Small intestine (tissue), 16 donors: ENCODE results near the gene SIMC1. TPM values are rescaled to one million over a fixed set of nuclear protein-coding genes. Genes with fewer than 3 reads are reported as not detected.
"Not testable (repeated sequence)": the region's sequence is repeated elsewhere in the genome, so short reads cannot be mapped to it uniquely, and the experiment has no call there.

Experiments used
- DNase-seq, 2 donors: peaks; one replicate each; pipeline versions ENCODE4 v3.0.0 to v3.0.0-alpha.2; 2013
- FAIRE-seq: peaks from 2 replicates; lab custom pipeline; 2012; peaks lifted over from hg19 to GRCh38; lab: Jason Lieb, UNC
- H3K27ac ChIP-seq, 3 donors: one replicate each; pipeline ENCODE4 v1.5.1; 2013; ENCODE audit warnings: low read length in 2 of 3, mild to moderate bottlenecking in 2 of 3, control low read depth in 1 of 3, inconsistent platforms in 1 of 3, low read depth in 1 of 3, moderate library complexity in 1 of 3
- H3K27me3 ChIP-seq, 3 donors: one replicate each; pipeline ENCODE4 v1.6.1; 2013; ENCODE audit warnings: low read length in 3 of 3, inconsistent platforms in 1 of 3; ENCODE audit not compliant: control insufficient read depth in 3 of 3, insufficient read depth in 3 of 3
- H3K36me3 ChIP-seq, 3 donors: one replicate each; pipeline ENCODE4 v1.6.1; 2013; ENCODE audit warnings: low read length in 3 of 3, inconsistent platforms in 1 of 3, low read depth in 1 of 3, mild to moderate bottlenecking in 1 of 3, moderate library complexity in 1 of 3; ENCODE audit not compliant: control insufficient read depth in 3 of 3, insufficient read depth in 2 of 3
- H3K4me1 ChIP-seq, 3 donors: one replicate each; pipeline ENCODE4 v1.6.1; 2013; ENCODE audit warnings: low read length in 2 of 3, inconsistent platforms in 1 of 3, low read depth in 1 of 3, mild to moderate bottlenecking in 1 of 3, moderate library complexity in 1 of 3; ENCODE audit not compliant: control insufficient read depth in 3 of 3, insufficient read depth in 2 of 3
- H3K4me3 ChIP-seq, 3 donors: one replicate each; pipeline ENCODE4 v1.5.1; 2013; ENCODE audit warnings: low read length in 3 of 3, control low read depth in 1 of 3, inconsistent platforms in 1 of 3, low read depth in 1 of 3, mild to moderate bottlenecking in 1 of 3, moderate library complexity in 1 of 3
- H3K9me3 ChIP-seq, 2 donors: one replicate each; pipeline ENCODE4 v1.6.1; 2013; ENCODE audit warnings: low read depth in 1 of 2, low read length in 1 of 2; ENCODE audit not compliant: control insufficient read depth in 2 of 2, insufficient read depth in 1 of 2
- WGBS, 3 donors: extraction: QIAGEN DNeasy Blood & Tissue Kit; methylation state at CpG; one replicate each; pipeline ENCODE4 v1.1.7; 2013; 5-methylcytosine and 5-hydroxymethylcytosine counted together
- long read RNA-seq, 10 donors: transcript quantifications; one replicate each; lab custom pipeline, GENCODE V29; 2026
- polyA plus RNA-seq, 4 donors: library from polyadenylated mRNA; stranded (reverse) in 3 of 4; unstranded in 1 of 4; fragments of 200-250 nt in 3 of 4; fragments of 120-200 nt in 1 of 4; gene quantifications; one replicate each; pipeline versions ENCODE4 v1.2.1 to v1.2.3, GENCODE V29; 2013
- donor health status: healthy with polysubstance abuse.
- donor health status: control.
- donor health status: control.
- donor health status: Bipolar disorder and iron deficiency.
- donor health status: healthy.

Gene SIMC1
- polyA plus RNA-seq: 10 to 100 TPM in 2 of 4 donors, 1 to 10 TPM in 2; 5.9 to 16.1 (median 10.8) TPM
- long read RNA-seq, donor 1, partial matches to known transcripts: 115 of 171 reads
- long read RNA-seq, donor 1, other reads (novel, unspliced or antisense): 55 of 171 reads
- long read RNA-seq, donor 2: 0 reads
- long read RNA-seq, donor 3, partial matches to known transcripts: 6 of 7 reads
- long read RNA-seq, donor 3, other reads (novel, unspliced or antisense): 0 of 7 reads
- long read RNA-seq, donor 4: 0 reads
- long read RNA-seq, donor 5: 0 reads
- long read RNA-seq, donor 6, partial matches to known transcripts: 6 of 7 reads
- long read RNA-seq, donor 6, other reads (novel, unspliced or antisense): 0 of 7 reads
- long read RNA-seq, donor 7: 0 reads
- long read RNA-seq, donor 8, partial matches to known transcripts: 0 of 1 reads
- long read RNA-seq, donor 8, other reads (novel, unspliced or antisense): 0 of 1 reads
- long read RNA-seq, donor 9: 0 reads
- long read RNA-seq, donor 10: 0 reads

DNA sequence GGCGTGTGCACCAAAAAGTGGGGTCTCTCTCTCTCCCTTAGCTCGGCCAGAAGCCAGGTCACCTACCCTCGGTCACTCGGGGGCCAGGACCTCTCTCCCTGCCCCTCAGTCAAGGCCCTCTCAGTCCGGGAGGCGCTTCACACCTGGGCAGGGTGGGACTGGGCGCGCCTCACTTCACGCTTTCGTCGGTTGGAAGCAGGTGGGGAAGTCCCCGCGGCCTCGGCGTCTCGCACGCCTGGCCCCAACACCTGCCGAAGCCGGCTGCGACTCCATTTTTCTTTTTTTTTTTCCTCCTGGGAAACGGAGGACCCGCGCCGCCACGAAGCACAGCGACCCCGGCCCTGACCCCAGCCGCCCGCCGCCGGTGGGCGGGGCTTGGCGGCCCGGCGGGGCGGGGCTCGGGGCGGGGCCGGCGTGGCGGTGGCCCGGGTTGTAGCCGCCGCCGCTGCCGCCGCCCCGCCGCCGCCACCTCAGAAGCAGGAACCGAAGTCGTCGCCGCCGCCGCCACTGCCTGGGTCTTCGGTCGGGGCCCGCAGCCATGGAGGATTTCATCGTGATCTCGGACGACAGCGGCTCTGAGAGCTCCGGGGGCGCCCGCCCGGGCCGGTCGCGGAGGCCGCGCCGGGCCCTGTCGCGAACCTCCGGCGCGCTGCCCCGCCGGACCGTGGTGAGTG is at the start of gene SIMC1:
Gene SIMC1 (plus strand): TSS at position 454 of the 674 bp plus-strand sequence. CDS start 85 bp downstream, at position 539.
- H3K9me3 ChIP-seq, H3K27ac ChIP-seq, H3K27me3 ChIP-seq, H3K36me3 ChIP-seq, H3K4me1 ChIP-seq, FAIRE-seq: not testable (repeated sequence)
- H3K4me3 ChIP-seq: peak within 1 kb of the TSS in 2 of 3 donors; percentile 46 to 56
- DNase-seq: peak; percentile 37 to 53
- WGBS, 3 donors: 1 to 3% (median 3%) methylated on average over 25 to 74 of the region's 81 CpGs

DNA sequence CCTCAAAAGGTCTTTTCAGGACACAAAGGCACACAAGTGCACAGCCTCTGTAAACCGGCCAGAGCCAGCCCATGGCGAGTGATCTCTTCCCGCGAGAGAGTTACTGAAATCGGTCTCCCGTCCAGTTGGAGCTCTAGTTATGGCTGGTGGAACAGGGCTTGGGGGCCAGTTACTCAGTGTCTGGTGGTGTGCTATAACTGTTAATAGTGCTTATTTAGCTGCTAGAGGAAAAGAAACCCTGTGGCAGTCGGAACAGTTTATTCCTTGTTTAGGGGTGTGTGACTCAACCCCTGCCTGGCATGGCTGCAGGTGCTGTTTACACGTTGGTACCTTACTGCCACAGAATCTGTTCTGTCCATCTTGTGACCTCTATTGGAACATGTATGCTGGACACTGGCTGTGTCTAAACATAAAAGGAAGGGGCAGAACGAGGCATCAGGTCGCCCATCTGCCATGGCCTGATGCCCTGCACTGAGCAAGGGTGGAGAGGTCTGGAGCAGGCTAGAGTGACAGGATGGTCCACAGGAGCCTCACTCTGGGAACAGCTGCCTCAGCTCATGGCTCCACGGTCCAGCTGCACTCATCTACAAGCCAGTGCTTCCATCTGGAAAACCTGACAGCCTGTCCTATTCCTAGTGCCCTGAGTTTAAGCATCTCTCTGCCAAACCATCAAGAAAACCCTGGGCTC is 49.6 kb upstream of the SIMC1 start:
- Histone ChIP-seq H3K4me3 (no peak overlapping the region), H3K27me3 (no peaks in the 10 kb centered on the region)
- no peak for FAIRE-seq

DNA sequence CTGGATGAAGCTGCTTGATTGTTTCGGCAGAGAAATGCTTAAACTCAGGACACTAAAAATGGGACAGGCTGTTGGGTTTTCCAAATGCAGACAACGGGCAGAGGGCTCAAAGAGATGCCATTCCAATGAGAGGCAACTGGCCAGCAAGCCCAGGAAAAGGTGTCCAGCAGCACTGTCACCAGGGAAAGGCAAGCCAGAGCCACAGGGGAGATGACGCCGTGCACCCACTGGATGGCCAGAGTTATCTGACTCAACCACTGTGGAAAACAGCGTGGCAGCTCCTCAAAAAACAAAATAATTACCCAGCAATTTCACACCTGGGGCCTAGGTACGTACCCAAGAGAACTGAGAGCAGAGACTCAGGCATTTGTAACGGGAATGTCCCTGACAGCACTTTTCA is 48.4 kb upstream of the SIMC1 start:
- 71 to 80% (median 75%) methylated on average over 7 of the region's 7 CpGs for WGBS, 3 donors
- H3K9me3 ChIP-seq: no peaks in the 10 kb centered on the region
- no peaks in the 10 kb centered on the region for H3K27me3 ChIP-seq
- FAIRE-seq (no peak), DNase-seq (no peak)
- no peak overlapping the region for H3K4me3 ChIP-seq
- no peaks in the 10 kb centered on the region for H3K36me3 ChIP-seq
- H3K27ac ChIP-seq: no peak overlapping the region
- H3K4me1 ChIP-seq: no peaks in the 10 kb centered on the region

More for the DNA sequence above, 49.6 kb upstream of the SIMC1 start:
- H3K9me3 ChIP-seq: no peaks in the 10 kb centered on the region
- WGBS, 3 donors: 85 to 87% (median 86%) methylated on average over 11 of the region's 11 CpGs
- no peak overlapping the region for H3K27ac ChIP-seq
- no peak for DNase-seq
- H3K4me1 ChIP-seq: no peaks in the 10 kb centered on the region
- no peaks in the 10 kb centered on the region for H3K36me3 ChIP-seq

DNA sequence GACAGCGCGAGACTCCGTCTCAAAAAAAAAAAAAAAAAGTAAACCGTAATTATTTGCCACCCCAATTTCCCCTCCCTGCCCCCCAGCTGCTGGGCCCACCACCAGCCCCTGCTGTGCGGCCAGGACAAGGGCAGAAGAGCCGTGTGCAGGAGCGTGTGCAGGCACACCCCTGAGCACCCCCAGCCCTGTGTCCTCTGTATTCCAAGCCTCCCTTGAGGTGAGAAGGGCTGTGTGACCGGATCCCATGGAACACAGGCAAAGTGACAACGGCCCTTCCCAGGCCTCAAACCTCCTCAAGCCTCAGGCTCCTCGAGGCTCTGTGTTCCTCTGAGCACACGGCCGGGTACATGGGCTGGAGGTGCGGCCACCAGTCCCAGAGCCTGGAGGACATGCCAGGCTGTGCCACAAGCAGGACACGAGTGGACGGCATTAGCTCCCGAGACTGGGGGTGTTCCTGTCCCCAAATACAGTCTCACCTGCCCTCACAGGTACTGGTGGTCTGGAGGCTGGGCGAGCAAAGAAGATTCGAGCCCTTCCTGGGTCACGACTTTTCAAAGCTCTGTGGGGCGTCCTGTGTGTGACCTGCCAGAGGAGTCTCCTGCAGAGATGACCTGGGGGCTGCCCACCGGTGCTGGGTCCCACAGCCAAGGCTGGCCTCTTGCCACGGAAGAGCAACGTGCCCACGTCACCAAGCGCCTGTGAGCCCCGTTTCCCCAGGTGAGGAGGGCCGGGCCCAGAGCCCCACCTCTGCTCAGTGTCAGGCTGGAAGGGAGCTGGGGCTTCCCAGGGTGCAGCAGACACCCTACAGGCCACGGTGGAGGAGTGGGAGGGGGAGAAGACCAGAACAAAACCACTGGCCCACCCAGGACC is 47.1 kb upstream of the SIMC1 start:
- no peak for FAIRE-seq
- no peak for DNase-seq
- 83 to 90% (median 88%) methylated on average over 24 to 28 of the region's 28 CpGs for WGBS, 3 donors
- Histone ChIP-seq H3K4me1 (no peaks in the 10 kb centered on the region), H3K27me3 (no peaks in the 10 kb centered on the region), H3K9me3 (no peaks in the 10 kb centered on the region), H3K36me3 (no peaks in the 10 kb centered on the region), H3K27ac (no peak overlapping the region), H3K4me3 (no peak overlapping the region)

DNA sequence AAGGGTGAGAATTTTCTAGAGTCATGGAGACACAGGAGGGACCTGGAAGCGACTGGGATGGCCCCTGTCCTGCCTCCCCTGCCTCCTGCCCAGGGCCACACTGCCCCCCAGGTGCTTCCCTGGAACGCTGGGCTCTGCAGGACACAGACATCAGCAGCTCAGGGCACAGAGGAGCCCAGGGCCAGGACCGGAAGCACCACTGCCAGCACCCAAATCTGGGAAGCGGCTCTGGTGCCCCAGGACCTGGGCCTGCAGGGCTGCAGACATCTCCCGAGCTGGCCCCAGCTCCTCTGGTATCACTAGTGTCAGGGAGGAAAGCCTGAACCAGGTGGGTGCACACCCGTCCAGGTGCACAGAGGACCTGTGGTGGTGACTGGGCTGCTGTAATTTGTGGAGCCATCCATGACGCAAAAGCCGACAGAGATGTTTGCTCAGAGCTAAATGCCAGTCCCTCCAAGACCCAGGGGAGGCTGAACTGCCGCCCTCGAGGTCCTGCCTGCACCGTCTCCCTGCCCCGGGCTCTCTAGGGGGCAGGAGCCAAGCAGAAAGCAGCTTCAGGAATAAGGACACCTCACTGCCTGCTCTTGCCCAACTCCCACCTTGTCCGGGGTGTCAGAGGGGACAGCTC is 46.0 kb upstream of the SIMC1 start:
- WGBS, 3 donors: 76 to 82% (median 80%) methylated on average over 13 of the region's 13 CpGs
- no peak for DNase-seq
- H3K36me3 ChIP-seq: no peaks in the 10 kb centered on the region
- H3K4me3 ChIP-seq: no peak overlapping the region
- H3K4me1 ChIP-seq: no peaks in the 10 kb centered on the region
- no peaks in the 10 kb centered on the region for H3K9me3 ChIP-seq
- no peak overlapping the region for H3K27ac ChIP-seq
- no peaks in the 10 kb centered on the region for H3K27me3 ChIP-seq
- no peak for FAIRE-seq

DNA sequence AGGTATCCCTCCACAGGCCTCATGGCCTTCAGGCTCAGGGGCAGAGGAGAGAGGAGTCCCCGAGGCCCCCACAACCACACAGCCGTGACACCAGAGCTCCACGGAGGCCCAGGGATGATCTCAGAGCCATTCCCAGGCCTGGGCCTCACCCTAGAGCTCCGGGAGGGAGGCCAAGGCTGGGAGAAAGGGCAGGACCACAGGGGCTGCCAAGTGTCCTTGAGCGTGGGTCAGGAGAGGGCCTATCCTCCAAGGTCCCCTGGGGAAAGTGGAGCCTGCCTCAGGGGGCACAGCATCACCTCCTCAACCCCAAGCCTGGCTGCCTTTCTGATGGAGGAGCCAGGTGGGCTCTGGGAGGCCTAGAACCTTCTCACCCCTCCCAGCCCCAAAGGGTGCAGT is 45.5 kb upstream of the SIMC1 start:
- not testable (repeated sequence) for H3K9me3 ChIP-seq, FAIRE-seq, H3K36me3 ChIP-seq, H3K4me3 ChIP-seq, H3K27ac ChIP-seq, H3K27me3 ChIP-seq, H3K4me1 ChIP-seq, DNase-seq
- 43 to 50% (median 44%) methylated on average over 4 to 5 of the region's 5 CpGs for WGBS, 3 donors

DNA sequence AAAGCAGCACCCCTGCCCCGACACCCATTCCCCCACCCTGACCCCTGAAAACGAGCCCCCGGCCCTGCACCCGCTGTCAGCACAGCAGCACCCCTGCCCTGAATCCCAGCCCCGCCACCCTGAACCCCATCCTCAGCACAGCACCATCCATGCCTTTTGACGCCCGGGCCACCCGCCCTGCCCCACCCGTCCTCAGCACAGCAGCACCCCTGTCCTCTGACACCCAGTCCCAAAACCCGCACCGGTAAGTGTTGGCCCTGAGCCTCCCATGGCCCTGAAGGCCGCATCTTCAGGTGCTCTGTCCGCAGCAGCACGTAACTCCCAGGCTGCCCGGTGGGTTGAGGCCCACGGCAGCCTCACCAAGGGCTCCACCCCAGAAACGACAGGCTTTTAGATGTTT is 44.6 kb upstream of the SIMC1 start:
- not testable (repeated sequence) for H3K4me3 ChIP-seq, H3K27me3 ChIP-seq, FAIRE-seq

More for the DNA sequence above, 44.6 kb upstream of the SIMC1 start:
- not testable (repeated sequence) for H3K9me3 ChIP-seq, DNase-seq, H3K36me3 ChIP-seq, H3K27ac ChIP-seq, H3K4me1 ChIP-seq
- 72 to 79% (median 77%) methylated on average over 14 to 17 of the region's 17 CpGs for WGBS, 3 donors
